K562 (cell line): ENCODE results near the gene SHISA4. TPM values are rescaled to one million over a fixed set of nuclear protein-coding genes. Genes with fewer than 3 reads are reported as not detected.

Experiments
- CTCF ChIP-seq, 3 experiments: IDR thresholded peaks in 2 of 3; conservative IDR thresholded peaks in 1 of 3; 2 replicates each; pipeline ENCODE4 v1.5.1; 2011 to 2012; ENCODE audit warnings: low read length in 3 of 3, mild to moderate bottlenecking in 3 of 3, control low read depth in 2 of 3, improper control_type of control experiment in 1 of 3, inconsistent platforms in 1 of 3, low read depth in 1 of 3, mixed read lengths in 1 of 3, moderate library complexity in 1 of 3; ENCODE audit not compliant: insufficient read depth in 2 of 3
- DEAF1 ChIP-seq: fragments of 450-650 bp; formaldehyde crosslinking; IDR thresholded peaks from 2 replicates; pipeline ENCODE4 v1.4.0; 2020; ENCODE audit warnings: mild to moderate bottlenecking, moderate library complexity
- EP300 ChIP-seq: IDR thresholded peaks from 2 replicates; pipeline ENCODE4 v1.6.1; 2012; ENCODE audit warnings: low read length, improper control_type of control experiment
- FOXJ3 ChIP-seq: sonication (generic); formaldehyde crosslinking; IDR thresholded peaks from 2 replicates; pipeline ENCODE4 v1.4.0; 2020; ENCODE audit warnings: mild to moderate bottlenecking, missing genetic modification reagents
- NR2F6 ChIP-seq: fragments of 450-650 bp; formaldehyde crosslinking; IDR thresholded peaks from 2 replicates; pipeline ENCODE4 v1.4.0; 2020; ENCODE audit warnings: mild to moderate bottlenecking
- NR4A1 ChIP-seq, 2 experiments: fragments of 250-450 bp in 1 of 2; fragments of 450-650 bp in 1 of 2; sonication (Bioruptor Pico) in 1 of 2; IDR thresholded peaks; 2 replicates each; pipeline versions ENCODE4 v1.4.0 to v1.6.1; 2016 to 2020; ENCODE audit warnings: mild to moderate bottlenecking in 2 of 2, missing compliant biosample characterization in 1 of 2, missing genetic modification characterization in 1 of 2, moderate library complexity in 1 of 2
- NRF1 ChIP-seq, 2 experiments: fragments of 450-650 bp; IDR thresholded peaks in 1 of 2; conservative IDR thresholded peaks in 1 of 2; 2 replicates each; pipeline ENCODE4 v1.6.1; 2014; ENCODE audit warnings: mild to moderate bottlenecking in 2 of 2
- PTRF ChIP-seq: fragments of 450-650 bp; IDR thresholded peaks from 2 replicates; pipeline ENCODE4 v1.6.1; 2016; ENCODE audit warnings: mild to moderate bottlenecking, missing genetic modification characterization, missing compliant biosample characterization
- PYGO2 ChIP-seq: fragments of 450-650 bp; IDR thresholded peaks from 2 replicates; pipeline ENCODE4 v1.6.1; 2016; ENCODE audit warnings: mild to moderate bottlenecking, missing genetic modification characterization, moderate library complexity, missing compliant biosample characterization
- SETDB1 ChIP-seq: IDR thresholded peaks from one replicate; pipeline ENCODE4 v1.6.1; 2012; ENCODE audit warnings: low read length, control low read depth, inconsistent platforms
- TRIM25 ChIP-seq: fragments of 450-650 bp; IDR thresholded peaks from 2 replicates; pipeline ENCODE4 v1.7.0; 2016; ENCODE audit warnings: borderline replicate concordance
- U2AF1 ChIP-seq: fragments of 200-400 bp; formaldehyde crosslinking; optimal IDR thresholded peaks from 2 replicates; pipeline ENCODE3; 2017; ENCODE audit warnings: mild to moderate bottlenecking, low read depth, low read length, moderate library complexity
- ZC3H4 ChIP-seq: sonication (generic); formaldehyde crosslinking; IDR thresholded peaks from 2 replicates; pipeline ENCODE4 v1.9.0; 2021; ENCODE audit warnings: missing genetic modification reagents, borderline replicate concordance
- ZEB2 ChIP-seq: fragments of 450-650 bp; IDR thresholded peaks from 2 replicates; pipeline ENCODE4 v1.6.1; 2016
- ZKSCAN1 ChIP-seq: fragments of 150-350 bp; IDR thresholded peaks from 2 replicates; pipeline ENCODE4 v1.6.1; 2016; ENCODE audit warnings: low read depth, low read length
- ZNF282 ChIP-seq: sonication (generic); formaldehyde crosslinking; IDR thresholded peaks from 2 replicates; pipeline ENCODE4 v1.8.1; 2023; ENCODE audit warnings: missing genetic modification reagents
- ZNF785 ChIP-seq: fragments of 250-450 bp; sonication (Bioruptor Pico); IDR thresholded peaks from 2 replicates; pipeline ENCODE4 v1.4.0; 2020; ENCODE audit warnings: mild to moderate bottlenecking
- polyA plus RNA-seq, 8 experiments: library from polyadenylated mRNA; depleted of rRNA in 4 of 8; stranded (reverse) in 5 of 8; unstranded in 3 of 8; fragments of >200 nt; fragmentation: Nextera tagmentation in 2 of 8; fragmentation: Illumina TruSeq in 1 of 8; extraction: Ambion mirVana in 2 of 8; extraction: Trizol in 1 of 8; gene quantifications; 2 replicates each; pipeline versions ENCODE4 v1.2.1 to v1.2.3, GENCODE V29; 2011 to 2014; ENCODE audit warnings: inconsistent platforms in 1 of 8, missing spikeins in 1 of 8
- total RNA-seq, 7 experiments: library from RNA; depleted of rRNA in 6 of 7; stranded (reverse); fragments of >200 nt in 6 of 7; fragmentation: Illumina TruSeq in 2 of 7; extraction: Trizol in 2 of 7; gene quantifications; 2 replicates each; pipeline versions ENCODE4 v1.2.1 to v1.2.3, GENCODE V29; 2011 to 2021; ENCODE audit warnings: low replicate concordance in 1 of 7
- TF ChIP-seq, protein P1 (sequence below): sonication (generic); formaldehyde crosslinking; IDR thresholded peaks from 2 replicates; pipeline ENCODE4 v1.8.1; 2023; ENCODE audit warnings: mild to moderate bottlenecking, missing genetic modification reagents, moderate library complexity

The SHISA4 gene
- total and polyA plus RNA-seq, 9 of the 15 experiments (the other 6 are each of a cell fraction or from before 2014, with no cell fraction given), result 0.15 to 0.95 (median 0.68) TPM; not detected in 2

DNA sequence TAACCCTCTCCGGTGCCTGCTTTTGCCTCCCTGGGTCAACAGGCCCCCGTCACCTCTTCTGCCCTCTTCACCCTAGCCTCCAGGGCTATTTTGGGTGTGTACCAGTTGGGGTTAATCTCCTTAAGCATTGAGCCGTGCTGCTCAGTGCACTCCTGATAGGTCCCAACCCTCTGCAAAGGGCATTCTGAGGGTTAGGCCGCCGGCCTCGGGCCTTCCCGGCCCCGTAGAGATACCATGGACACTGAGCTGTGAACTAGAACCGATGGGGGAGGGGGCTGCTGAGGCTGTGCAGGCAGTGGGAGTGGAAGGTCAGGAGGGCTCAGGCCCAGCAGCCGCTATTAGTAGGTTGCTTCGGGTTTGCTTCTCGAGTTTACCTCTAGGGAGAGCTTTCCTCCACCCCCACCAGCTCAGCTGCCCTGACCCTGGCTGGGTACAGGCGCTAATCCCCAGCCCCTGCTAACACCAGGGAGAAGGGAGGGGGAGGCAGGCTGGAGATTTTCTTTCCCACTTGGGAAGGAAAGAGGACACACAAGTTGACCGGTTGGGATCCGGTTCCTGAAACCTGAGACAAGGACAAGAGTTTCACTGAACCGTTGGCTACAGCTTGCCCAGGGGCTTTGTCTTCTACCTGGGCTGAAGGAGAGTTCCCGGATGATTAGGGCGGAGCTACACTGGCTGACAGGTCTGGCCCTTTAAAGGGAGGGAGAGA lies 52.9 kb downstream of the SHISA4 start (continued):
- TF ChIP-seq U2AF1 (no peak), NR2F6 (CRISPR knock-in tag) (no peak), PTRF (no peak), TRIM25 (no peak; the same call in 1 of the 2 replicates), ZEB2 (no peak; the same call in 1 of the 2 replicates), ZNF785 (no peak), ZKSCAN1 (peak; percentile 83), NR4A1 (CRISPR knock-in tag; IDR thresholded peaks at IDR 0.05) (0 out of 2 replicates have a peak, but pooled peaks have one; percentile 67), NR4A1 (tag; IDR thresholded peaks at IDR 0.05) (peak; percentile 79; the same call in 1 of the 2 replicates), ZNF282 (CRISPR knock-in tag) (no peak), CTCF (IDR thresholded peaks at IDR 0.05 in 2 of 3, conservative IDR thresholded peaks at IDR 0.05 in 1 of 3; ENCODE audit: insufficient read depth in 2 of 3, low read depth in 1 of 3, low read length in 3 of 3) (0 out of 6 replicates have a peak, but pooled peaks of 1 of the 3 experiments have one; percentile 26), DEAF1 (no peak), NRF1 (conservative IDR thresholded peaks at IDR 0.05 in 1 of 2, IDR thresholded peaks at IDR 0.05 in 1 of 2) (peak; percentile 60 to 68), FOXJ3 (CRISPR knock-in tag) (no peak), SETDB1 (no peak), ZC3H4 (CRISPR knock-in tag) (no peak), EP300 (peak; percentile 58; the same call in 1 of the 2 replicates), PYGO2 (tag) (no peak)
- TF ChIP-seq, protein P1, sequence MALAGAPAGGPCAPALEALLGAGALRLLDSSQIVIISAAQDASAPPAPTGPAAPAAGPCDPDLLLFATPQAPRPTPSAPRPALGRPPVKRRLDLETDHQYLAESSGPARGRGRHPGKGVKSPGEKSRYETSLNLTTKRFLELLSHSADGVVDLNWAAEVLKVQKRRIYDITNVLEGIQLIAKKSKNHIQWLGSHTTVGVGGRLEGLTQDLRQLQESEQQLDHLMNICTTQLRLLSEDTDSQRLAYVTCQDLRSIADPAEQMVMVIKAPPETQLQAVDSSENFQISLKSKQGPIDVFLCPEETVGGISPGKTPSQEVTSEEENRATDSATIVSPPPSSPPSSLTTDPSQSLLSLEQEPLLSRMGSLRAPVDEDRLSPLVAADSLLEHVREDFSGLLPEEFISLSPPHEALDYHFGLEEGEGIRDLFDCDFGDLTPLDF (CRISPR knock-in tag), result no peak
